NCI-H2196 (cell line): Measurements from ENCODE around the gene LRIT1.

Experiments used
- DNase-seq: peaks from one replicate; lab custom pipeline; 2025; ENCODE audit not compliant: unreplicated experiment; lab: John Stamatoyannopoulos, UW

Gene LRIT1

GRCh38 chr10:84254552-84255478 is 13.5 kb upstream of the LRIT1 start:
- no peak for DNase-seq

DNA sequence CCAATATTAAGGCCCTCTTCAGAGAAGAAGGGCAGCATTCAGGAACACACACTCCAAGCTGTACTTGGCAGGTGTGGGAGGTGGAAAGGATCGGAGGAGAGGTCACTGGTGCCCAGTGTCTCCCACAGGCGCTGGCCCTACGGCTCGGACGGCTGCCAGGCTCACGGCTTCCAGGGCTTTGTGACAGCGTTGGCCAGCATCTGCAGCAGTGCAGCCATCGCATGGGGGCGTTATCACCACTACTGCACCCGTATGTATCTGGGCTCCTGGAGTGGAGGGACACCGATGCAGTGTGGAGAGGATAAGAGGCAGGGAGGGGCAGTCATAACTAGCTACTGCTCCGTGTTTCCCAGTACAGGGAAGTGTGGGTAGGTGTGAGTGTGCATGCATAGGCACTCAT is 7.4 kb upstream of the LRIT1 start:
- DNase-seq: no peak

DNA sequence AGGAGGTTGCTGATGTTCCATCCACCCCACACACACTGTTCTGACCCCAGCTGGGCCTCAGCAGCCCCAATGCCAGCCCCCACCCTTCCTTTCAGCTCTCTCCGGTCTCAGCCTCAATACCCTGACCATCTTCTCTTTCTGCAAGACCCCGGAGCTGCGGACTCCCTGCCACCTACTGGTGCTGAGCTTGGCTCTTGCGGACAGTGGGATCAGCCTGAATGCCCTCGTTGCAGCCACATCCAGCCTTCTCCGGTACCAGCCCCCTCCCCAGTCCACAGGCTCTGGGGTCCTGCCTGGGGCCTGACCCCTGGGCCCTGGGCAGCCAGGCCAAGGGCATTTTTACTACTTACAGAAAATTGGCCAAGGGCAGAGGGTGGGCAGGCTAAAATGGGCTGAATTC is 6.2 kb upstream of the LRIT1 start:
- DNase-seq: no peak

- peak; percentile 31 for DNase-seq
Observed at GRCh38 chr10:84244651-84245270, 3.4 kb upstream of the LRIT1 start, which contains the start of gene RGR. Gene RGR, plus strand, starts transcription at chr10:84245053. Its CDS starts 38 bp downstream, at chr10:84245091.

DNA sequence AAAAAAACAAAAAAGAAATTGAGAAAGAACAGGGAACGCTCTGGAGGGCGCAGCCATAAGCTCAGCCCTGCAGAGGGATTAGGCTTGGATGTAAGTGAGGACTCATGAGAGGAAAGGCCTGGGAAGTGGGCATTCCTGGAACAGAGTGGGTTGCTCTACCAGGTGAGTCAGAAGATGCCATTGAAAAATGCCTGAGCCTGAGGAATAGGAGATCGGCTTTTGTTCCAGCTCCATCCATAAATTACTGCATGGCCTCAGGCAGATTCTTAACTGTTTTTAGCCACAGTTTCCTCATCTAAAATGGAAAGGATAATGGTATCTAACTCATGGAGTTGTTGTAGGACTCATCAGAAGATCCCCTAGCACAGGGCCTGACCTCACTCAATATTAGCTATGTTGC is 2.4 kb upstream of the LRIT1 start:
- DNase-seq: no peak

- no peak for DNase-seq
Observed at GRCh38 chr10:84238909-84239308, 2.4 kb downstream of the LRIT1 start.

DNA sequence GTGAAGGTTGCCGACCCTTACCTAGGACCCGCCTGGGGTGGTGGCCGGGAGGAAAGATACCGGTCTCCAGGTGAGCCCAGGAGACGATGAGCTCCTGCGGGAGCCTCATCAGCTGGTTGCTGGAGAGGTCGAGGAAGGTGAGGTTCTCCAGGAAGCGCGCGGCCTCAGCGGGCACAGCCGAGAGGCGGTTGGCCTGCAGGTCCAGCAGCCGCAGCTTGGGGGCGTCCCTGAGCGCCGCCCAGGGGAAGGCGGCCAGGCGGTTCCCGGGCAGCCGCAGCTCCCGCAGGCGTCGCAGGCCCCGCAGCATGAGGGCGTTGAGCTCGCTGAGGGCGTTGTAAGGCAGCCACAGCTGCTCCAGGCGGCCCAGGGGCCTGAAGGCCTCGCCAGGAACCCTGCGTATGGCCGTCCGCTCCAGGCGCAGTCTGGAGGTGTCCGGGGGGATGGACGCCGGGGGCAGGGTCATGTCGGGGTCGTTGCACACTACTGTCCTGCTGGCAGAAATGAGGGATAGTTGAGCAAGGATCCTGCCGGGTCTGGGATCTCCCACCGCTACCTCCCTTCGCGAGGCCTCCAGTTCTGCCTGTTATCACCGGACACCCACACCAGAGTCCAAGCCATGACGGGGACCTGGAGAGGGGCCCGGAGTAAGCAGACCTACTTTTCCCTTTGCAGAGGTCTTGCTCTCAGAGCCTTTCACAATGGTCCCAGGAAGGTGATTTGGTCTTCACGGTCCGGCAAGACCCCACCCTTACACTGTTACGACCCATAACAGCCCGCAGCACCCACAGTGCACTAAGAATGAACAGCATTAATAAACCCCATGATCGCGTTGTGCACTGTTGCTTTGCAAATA is 3.9 kb downstream of the LRIT1 start:
- DNase-seq: no peak

- no peak for DNase-seq
Observed at GRCh38 chr10:84236807-84237198, 4.5 kb downstream of the LRIT1 start.

- no peak for DNase-seq
Observed at GRCh38 chr10:84235096-84235495, 6.2 kb downstream of the LRIT1 start.

DNA sequence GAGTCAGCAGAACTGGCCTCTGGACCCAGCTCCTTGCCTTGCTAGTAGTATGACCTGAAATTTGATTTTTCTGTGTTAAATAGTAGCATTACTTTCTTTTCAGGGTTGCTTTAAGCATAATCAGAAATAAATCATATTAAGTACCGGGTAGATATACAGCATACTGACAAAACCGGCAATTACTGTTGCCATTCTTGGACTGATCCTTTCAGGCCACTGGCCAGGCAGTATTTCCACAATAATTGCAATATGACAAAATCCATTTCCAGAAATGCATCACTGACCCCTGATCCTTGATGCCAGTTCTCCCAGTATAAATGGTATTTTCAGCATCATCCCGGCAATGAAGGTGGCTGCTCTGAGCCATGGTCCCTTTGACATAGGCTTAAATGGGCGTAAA is 6.9 kb downstream of the LRIT1 start:
- no peak for DNase-seq

DNA sequence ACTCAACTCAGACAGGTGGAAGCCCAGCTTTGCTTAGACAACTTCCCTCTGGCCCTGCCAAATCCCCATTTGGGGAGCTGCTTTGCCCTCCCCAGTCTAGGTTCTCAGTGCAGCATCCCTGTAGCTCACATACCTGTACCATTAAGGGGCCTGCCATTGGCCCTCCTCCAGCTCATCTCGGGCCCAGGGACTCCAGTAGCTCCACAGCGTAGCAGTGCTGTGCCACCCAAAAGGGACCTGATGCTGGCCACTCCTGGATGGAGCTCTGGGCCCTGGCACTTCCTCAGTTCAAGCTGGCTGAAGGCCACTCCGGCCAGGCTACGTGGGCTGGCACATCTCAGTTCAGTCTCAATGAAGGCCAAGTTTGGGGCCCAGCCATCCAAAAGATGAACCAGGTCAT is 7.4 kb downstream of the LRIT1 start:
- DNase-seq: no peak

DNA sequence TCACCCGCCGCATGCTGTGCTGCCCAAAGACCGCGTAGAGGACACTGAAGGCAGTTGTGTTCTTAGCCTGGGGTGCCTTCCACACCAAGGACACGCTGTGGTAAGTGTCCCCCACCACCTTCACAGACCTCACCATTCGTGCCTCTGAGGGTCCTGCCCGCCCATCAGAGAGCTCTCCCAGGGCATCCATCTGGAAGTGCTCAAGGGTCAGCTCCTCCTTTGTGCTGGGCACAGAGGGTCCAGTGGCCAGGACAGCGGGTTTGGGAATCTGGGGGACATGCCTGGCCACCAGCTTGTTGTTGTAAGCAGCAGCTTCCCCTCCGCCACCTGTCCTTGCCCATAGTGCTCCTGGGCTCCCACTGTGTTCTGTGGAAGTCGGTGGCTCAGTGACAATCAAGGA is 9.0 kb downstream of the LRIT1 start:
- no peak for DNase-seq

GRCh38 chr10:84230359-84230758 is 11.0 kb downstream of the LRIT1 start:
- DNase-seq: no peak

GRCh38 chr10:84227810-84228209 is 13.5 kb downstream of the LRIT1 start:
- DNase-seq: no peak

- no peak for DNase-seq
Observed at GRCh38 chr10:84226616-84227015, 14.7 kb downstream of the LRIT1 start.

DNA sequence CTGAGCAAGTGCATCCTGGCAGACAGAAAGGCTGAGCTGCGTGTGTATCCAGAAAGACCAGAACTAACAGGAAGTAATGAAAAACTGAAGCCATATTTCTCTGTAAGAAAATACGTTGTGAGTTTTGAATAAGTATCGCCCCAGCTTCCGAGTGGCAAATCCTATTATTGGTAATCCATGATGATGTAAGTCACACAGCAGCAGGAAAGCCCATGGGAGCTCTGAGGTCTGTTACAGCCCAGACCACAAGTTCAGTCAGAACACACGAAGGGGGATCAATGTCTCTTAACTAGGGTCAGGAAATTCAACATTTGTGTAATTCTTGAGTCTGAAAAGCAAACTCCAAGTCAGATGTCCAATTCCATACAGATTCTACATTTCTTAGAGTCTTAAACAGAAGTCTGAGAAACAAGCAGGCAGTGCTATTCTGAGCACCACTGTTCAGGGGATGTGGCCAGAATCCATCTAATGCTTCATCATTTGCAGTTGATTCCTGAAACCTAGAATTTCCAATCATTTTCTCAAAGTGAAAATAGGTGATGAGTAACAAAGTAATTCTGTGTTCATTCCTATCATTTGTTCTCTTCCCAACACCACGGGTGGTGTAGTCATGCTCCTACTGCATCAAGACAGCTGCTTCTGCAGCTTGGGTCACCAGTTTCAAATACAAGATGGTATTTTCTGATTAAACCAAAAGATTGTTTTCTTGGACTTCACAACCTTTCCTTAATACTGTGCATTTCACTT is 15.7 kb downstream of the LRIT1 start, which contains the start of gene LRIT2:
LRIT2 (minus strand) TSS at position 118 of the 747 bp plus-strand sequence; CDS start at position 94, 24 bp downstream.
- DNase-seq: no peak

GRCh38 chr10:84224411-84225028 is 16.8 kb downstream of the LRIT1 start:
- DNase-seq: no peak

DNA sequence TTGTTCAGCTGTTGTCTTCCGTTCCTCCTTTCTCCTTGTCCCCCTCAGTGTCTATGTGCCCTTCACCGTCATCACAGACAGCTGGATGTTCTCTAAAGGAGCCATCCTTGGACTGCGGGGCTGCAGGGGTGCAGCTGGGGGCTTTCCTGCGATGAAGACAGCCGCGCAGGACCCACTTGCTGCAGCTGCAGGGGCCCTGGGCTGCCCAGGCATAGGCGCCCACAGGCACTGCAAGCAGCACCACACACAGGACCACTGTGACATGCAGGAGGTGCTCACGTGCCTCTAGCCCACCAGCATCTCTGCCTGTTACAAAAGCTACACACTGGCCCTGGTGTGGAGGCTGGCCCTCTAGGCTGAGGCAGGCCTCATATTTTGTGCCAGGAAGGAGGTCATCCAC is 19.4 kb downstream of the LRIT1 start:
- no peak for DNase-seq

DNA sequence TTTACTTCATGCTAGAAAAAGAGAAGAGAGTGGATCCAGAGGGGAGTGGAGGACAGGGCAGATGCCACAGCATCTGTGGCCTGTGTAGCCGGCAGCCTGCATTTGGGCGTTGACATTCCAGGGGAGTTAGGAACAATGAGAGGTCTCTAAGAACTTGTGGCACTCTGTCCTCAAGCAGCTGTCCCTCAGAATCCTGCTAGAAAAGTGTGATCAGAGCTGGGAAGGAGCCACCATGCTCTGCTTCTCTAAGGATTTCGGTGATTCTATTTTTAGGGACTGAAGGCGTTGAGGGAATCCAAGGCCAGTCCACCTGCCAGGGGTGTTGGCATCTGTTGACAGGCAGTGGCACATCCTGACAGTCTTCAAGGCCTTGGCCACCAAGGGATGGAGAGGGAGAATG is 23.6 kb downstream of the LRIT1 start:
- DNase-seq: no peak

GRCh38 chr10:84216834-84217233 is 24.5 kb downstream of the LRIT1 start:
- DNase-seq: no peak
